Measurements from ENCODE around the gene FAM89B. TPM values are rescaled to one million over a fixed set of nuclear protein-coding genes. Genes with fewer than 3 reads are reported as not detected.

FAM89B gene
- total and polyA plus RNA-seq, 2 of the 8 experiments (the other 6 are each of a cell fraction or from before 2014, with no cell fraction given): 15.8 to 32.4 TPM

- 71% methylated on average over 37 of the region's 37 CpGs; no CpG with 5 or more reads in 1 of the 2 experiments for whole genome bisulfite sequencing, 2 experiments (ENCODE audit: extremely low coverage in 1 of 2, insufficient coverage in 1 of 2, insufficient read length in 1 of 2, insufficient replicate concordance in 2 of 2, low coverage in 1 of 2, low lambda C conversion rate in 2 of 2, missing lambda C conversion rate in 1 of 2)
- FAIRE-seq (no peak), DNase-seq (ENCODE audit: low read depth in 1 of 2, low spot score in 2 of 2) (no peak)
- H2BK5ac ChIP-seq (ENCODE audit: low read depth, low read length): peak overlapping the region; percentile 66; the same call in 1 of the 2 replicates
- H3K27ac ChIP-seq (ENCODE audit: low read depth, low read length): no peak overlapping the region
- peak overlapping the region; percentile 97; the same call in 1 of the 2 replicates for H2BK15ac ChIP-seq (ENCODE audit: low read length)
- H3K14ac ChIP-seq (ENCODE audit: insufficient read length): no peak overlapping the region
- peak overlapping the region in 2 of 4 experiments; percentile 16 to 28; a peak in 2 of 7 replicates for H3K9ac ChIP-seq (replicated peaks in 1 of 4; ENCODE audit: extremely low read depth in 1 of 4, low read depth in 3 of 4, low read length in 3 of 4)
- H3K4ac ChIP-seq (replicated peaks; ENCODE audit: insufficient read length, low read depth, low read length): no peak overlapping the region
- peak overlapping the region; percentile 27 to 57 (median 37) for H3K4me3 ChIP-seq (ENCODE audit: extremely low read depth in 1 of 4, insufficient read depth in 2 of 4, low read depth in 3 of 4, low read length in 4 of 4)
- peaks cover 3 to 5% of the 10 kb centered on the region in 2 experiments; a peak in 2 of 4 replicates for H3K79me2 ChIP-seq (ENCODE audit: control insufficient read depth in 1 of 2, insufficient read depth in 2 of 2, low read length in 2 of 2)
- H3K4me2 ChIP-seq (ENCODE audit: insufficient read depth in 1 of 2, low read depth in 2 of 2, low read length in 2 of 2): peak overlapping the region; percentile 72 to 79
- H3K23ac ChIP-seq (ENCODE audit: insufficient read length): no peak overlapping the region
- peaks cover 21% of the 10 kb centered on the region for H3K79me1 ChIP-seq (ENCODE audit: low read depth, low read length)
- H4K91ac ChIP-seq (replicated peaks; ENCODE audit: insufficient read length, low read length): peak overlapping the region; percentile 23
- peaks cover 7% of the 10 kb centered on the region; the same call in 1 of the 2 replicates for H3K23me2 ChIP-seq (ENCODE audit: low read depth, low read length)
- no peak overlapping the region for H2BK120ac ChIP-seq (replicated peaks; ENCODE audit: low read depth, low read length)
- H4K5ac ChIP-seq (ENCODE audit: insufficient read length, low read depth, low read length): no peak overlapping the region
- peak overlapping the region; percentile 39; the same call in 1 of the 2 replicates for H2BK12ac ChIP-seq (ENCODE audit: low read depth, low read length)
- H2AK5ac ChIP-seq (ENCODE audit: low read depth, low read length): no peak overlapping the region; the same call in 1 of the 2 replicates
- H3K56ac ChIP-seq (replicated peaks; ENCODE audit: insufficient read length, low read depth, low read length): no peak overlapping the region
- H2BK20ac ChIP-seq (ENCODE audit: low read length): no peak overlapping the region
- ChIA-PET POLR2A (ENCODE audit: partially characterized antibody) (interaction anchor here (0.6 to 1.9 kb wide), 15 partner anchors 9 to 109 kb away, joined by 3 to 11 read pairs (median 4); partner anchors contain the start of genes FAM89B, KAT5, MALAT1 and ZNRD2), CTCF (ENCODE audit: partially characterized antibody) (interaction anchor here (0.6 to 14.8 kb wide), 10 partner anchors 10 to 244 kb away, joined by 3 to 227 read pairs (median 3); partner anchors contain the start of gene KCNK7)
- no peaks in the 10 kb centered on the region for H3K9me3 ChIP-seq (ENCODE audit: insufficient read depth in 2 of 2, low read depth in 1 of 2, low read length in 1 of 2)
- peaks cover 4 to 24% (median 12%) of the 10 kb centered on the region in 4 experiments; a peak in 5 of 8 replicates for H3K36me3 ChIP-seq (ENCODE audit: control insufficient read depth in 2 of 4, insufficient read depth in 4 of 4, low read length in 3 of 4)
- no peak overlapping the region for H2AFZ ChIP-seq (ENCODE audit: low read length)
- peak overlapping the region; percentile 16 for H4K8ac ChIP-seq (ENCODE audit: extremely low read depth, insufficient read depth, low read length)
- peaks cover 5 to 23% of the 10 kb centered on the region in 2 experiments for H4K20me1 ChIP-seq (replicated peaks in 1 of 2; ENCODE audit: control insufficient read depth in 1 of 2, insufficient read depth in 2 of 2, low read length in 2 of 2)
- H3K4me1 ChIP-seq (replicated peaks in 1 of 4; ENCODE audit: control insufficient read depth in 3 of 4, insufficient read depth in 4 of 4, low read length in 3 of 4): peaks cover 0 to 22% (median 9%) of the 10 kb centered on the region in 4 experiments; a peak in 6 of 7 replicates
- peak overlapping the region; percentile 32; the same call in 1 of the 2 replicates for H3K18ac ChIP-seq (ENCODE audit: extremely low read depth, low read length)
- no peaks in the 10 kb centered on the region; a peak in 1 of 7 replicates for H3K27me3 ChIP-seq (replicated peaks in 1 of 4; ENCODE audit: control insufficient read depth in 3 of 4, extremely low read depth in 1 of 4, insufficient read depth in 3 of 4, low read length in 3 of 4)
- TF ChIP-seq GABPA (IDR thresholded peaks at IDR 0.05; ENCODE audit: borderline replicate concordance, insufficient read depth, low read length): no peak
- no peak for TF ChIP-seq RBBP5 (IDR thresholded peaks at IDR 0.05; ENCODE audit: borderline replicate concordance, low read depth, low read length)
- no peak for TF ChIP-seq EP300 (IDR thresholded peaks at IDR 0.05; ENCODE audit: borderline replicate concordance in 1 of 2, low read depth in 2 of 2, low read length in 2 of 2)
- no peak for TF ChIP-seq POLR2A (IDR thresholded peaks at IDR 0.05; ENCODE audit: control extremely low read depth in 1 of 2, low read depth in 2 of 2, low read length in 2 of 2)
Measured at GRCh38 chr11:65607614-65608426, 35.5 kb downstream of the FAM89B start.

All from H1 (cell line).